Stimulated activated CD4-positive, alpha-beta T cell treated with anti-CD3 and anti-CD28 coated beads, Interleukin-1b, Interleukin-23, amount 100 ng/mL, for 4 hours (primary cell): ENCODE measurements around the gene LPCAT1.
"Not testable (repeated sequence)": the region's sequence is repeated elsewhere in the genome, so short reads cannot be mapped to it uniquely, and the experiment has no call there.

Source experiments
- DNase-seq, 2 donors: peaks; one replicate each; pipeline ENCODE4 v3.0.0-alpha.2; 2020; ENCODE audit warnings: low read depth in 2 of 2

Gene LPCAT1

GRCh38 chr5:1428107-1428506, 95.7 kb downstream of the LPCAT1 start:
- no peak for DNase-seq

DNA sequence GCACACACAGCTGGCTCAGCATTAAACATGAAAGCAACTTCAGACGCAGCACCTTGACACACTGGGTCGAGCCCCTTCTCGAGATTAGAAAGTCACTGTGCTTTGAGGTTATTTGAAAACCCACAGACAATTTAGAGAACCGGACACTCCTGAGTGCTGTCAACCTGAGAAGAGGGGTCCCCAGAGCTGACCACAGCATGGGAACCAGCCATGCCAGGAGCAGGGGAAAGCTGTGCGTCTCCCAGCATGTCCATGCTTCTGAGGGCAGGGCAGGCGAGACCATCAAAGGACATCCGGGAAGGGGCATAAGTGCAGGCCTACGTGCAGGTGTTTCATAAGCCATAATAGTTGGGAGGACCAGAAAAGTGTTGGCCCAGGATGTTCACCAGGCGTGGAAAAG, 99.0 kb downstream of the LPCAT1 start:
- DNase-seq = no peak

DNA sequence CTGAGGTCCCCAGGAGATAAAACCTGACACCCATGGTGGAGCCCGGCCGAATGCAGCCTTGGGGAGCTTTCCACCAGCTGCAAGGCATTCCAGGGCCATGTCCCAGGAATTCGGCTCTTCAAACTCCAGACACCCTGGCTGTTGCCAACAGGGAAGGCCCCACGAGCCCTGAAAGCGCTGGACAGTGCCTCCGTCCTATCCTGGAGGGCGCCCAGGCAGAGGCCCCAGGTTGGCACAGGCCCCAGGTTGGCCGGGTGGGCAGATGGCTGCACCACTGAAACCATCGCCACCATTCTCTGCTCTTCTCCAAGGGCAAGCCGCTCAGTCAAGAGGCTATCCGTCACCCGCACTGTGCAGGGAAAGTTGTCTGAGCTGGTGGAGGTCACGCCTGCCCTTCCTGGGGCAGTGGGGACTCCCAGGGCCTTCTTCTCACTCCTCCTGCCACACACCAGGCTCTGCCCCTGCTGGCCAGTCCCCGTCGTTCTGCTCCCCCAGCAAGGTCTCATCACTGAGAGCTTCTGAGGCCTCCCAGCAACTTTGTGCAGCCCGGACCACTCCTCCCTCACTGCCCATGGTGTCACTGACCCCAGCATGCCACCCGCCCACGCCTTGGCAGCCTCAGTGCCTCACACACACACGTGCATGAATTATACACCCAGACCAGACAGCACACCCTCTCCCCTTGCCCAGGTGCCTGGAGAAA, 99.7 kb downstream of the LPCAT1 start:
- DNase-seq = no peak

GRCh38 chr5:1422522-1422921, 101.2 kb downstream of the LPCAT1 start:
- not testable (repeated sequence) for DNase-seq

GRCh38 chr5:1421521-1422341, 102.0 kb downstream of the LPCAT1 start:
- no peak for DNase-seq

- no peak for DNase-seq
Measured at GRCh38 chr5:1420211-1421195, 103.3 kb downstream of the LPCAT1 start.

GRCh38 chr5:1419476-1420210, 104.1 kb downstream of the LPCAT1 start:
- DNase-seq = no peak

- DNase-seq = no peak
Measured at GRCh38 chr5:1418921-1419280, 104.9 kb downstream of the LPCAT1 start.

- DNase-seq = no peak
Measured at GRCh38 chr5:1418238-1418920, 105.4 kb downstream of the LPCAT1 start.

DNA sequence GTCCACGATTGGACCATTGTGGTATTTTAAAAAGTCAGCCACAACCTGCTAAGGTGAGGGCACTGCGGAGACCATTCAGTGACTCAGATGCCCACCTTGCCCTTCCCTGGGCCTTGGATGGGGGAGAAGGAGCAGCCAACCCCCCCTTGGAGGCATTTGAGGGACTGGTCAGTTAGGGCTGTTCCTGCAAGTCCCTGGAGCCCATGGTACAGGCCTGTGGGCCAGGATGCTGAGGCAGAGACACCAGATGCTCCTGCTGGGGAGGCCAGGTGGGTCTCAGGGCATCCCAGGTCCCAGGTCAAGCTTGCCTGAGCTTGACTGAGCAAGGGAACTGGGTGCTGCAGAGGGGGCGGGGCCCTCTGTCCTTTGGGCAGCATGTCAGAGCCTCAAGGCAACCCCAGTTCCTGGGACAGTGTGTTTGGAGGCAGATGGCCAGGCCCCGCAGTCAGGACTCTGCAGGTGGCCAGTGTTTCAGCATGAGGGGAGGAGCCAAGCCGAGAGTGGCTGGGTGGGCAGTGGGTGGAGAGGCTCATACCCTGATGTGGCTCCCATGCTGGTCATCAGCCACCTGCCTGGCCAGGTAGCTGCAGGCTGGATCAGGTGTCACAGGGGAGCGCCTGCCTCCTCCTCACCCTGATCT, 106.1 kb downstream of the LPCAT1 start:
- DNase-seq = no peak

- no peak for DNase-seq
Measured at GRCh38 chr5:1416856-1417469, 106.8 kb downstream of the LPCAT1 start.

GRCh38 chr5:1415626-1416360, 108.0 kb downstream of the LPCAT1 start:
- no peak for DNase-seq

DNA sequence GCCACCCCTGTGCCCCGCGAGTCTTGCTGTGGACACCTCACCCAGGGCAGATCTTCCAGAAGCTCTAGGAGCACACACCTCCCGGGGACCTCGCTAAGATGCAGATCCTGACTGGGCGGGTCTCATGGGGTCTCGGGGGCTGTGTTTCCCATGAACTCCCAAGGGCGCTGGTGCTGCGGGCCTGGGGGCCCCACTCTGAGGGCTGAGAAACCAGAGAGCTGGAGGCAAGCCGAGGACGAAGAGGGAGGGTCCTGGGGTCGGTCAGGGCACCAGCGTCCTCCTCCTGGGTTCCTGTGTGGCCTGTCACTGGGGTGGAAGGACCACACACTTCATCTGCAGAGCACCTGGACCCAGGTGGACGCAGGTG, 108.7 kb downstream of the LPCAT1 start:
- DNase-seq = no peak

- no peak for DNase-seq
Measured at GRCh38 chr5:1414311-1415058, 109.3 kb downstream of the LPCAT1 start.

DNA sequence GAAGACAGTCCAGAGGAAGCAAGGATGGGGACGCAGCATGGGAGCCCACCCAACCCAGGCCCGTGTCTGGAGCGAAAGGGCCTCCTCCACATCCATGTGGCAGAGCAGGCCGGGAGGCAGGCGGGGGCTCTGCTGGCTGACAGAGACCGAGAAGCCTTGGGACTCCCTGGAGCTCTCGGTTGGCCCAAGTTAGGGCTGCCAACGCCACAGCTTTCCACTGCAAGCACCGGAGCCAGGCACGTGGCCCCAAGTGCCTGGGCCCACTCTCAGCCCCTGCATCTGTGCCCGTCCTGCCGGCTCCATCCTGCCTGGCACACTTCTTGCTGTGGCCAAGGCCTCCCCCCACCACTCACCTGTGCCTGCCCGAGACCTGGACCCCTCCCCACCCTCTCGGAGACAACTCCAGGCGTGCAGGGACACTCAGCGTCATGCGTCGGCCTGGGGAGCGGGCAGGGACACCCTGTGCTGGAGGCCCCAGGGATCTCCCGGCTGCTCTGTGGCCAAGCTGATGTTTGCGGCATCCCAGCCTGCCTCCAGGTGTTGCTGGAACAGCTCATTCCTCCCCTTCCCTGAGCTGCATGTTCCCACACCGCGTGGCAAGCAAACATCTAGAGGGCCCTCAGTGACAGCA, 110.0 kb downstream of the LPCAT1 start:
- DNase-seq = no peak

- no peak for DNase-seq
Measured at GRCh38 chr5:1413211-1413610, 110.5 kb downstream of the LPCAT1 start.

DNA sequence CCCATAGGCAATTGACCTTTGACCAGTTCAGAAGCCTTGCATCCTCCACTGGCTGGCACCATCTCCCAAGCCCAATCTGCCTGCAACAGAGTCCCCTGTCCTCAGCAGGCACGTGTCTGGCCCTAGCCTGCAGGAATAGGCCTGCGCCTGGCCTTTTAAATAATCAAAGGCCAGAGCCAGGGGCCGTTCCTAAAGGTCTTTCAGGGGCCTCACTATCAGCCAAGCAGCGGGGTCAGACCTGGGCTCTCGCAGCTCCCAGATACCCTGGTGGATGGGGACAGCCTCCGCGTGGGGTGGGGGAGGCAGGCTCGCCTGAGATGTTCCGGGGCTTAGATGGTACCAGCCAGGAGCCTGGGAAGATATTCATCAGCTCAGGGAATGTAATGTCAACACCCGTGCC, 111.1 kb downstream of the LPCAT1 start:
- DNase-seq = no peak

- no peak for DNase-seq
Measured at GRCh38 chr5:1412163-1412562, 111.6 kb downstream of the LPCAT1 start.
